A673 (cell line): ENCODE data around the gene ANKRD11.

Experiments
- EZH2 ChIP-seq: fragments of 200-600 bp; sonication (generic); IDR thresholded peaks from 2 replicates; pipeline ENCODE4 v1.6.1; 2017; ENCODE audit warnings: borderline replicate concordance, low read depth, mild to moderate bottlenecking, mixed read lengths, antibody characterized with exemption, low read length; ENCODE audit not compliant: poor library complexity, severe bottlenecking
- TF ChIP-seq, protein P1 (sequence below): fragments of 300-800, 200-600 bp; sonication (generic); conservative IDR thresholded peaks from 2 replicates; pipeline ENCODE4 v1.5.1; 2017; ENCODE audit warnings: low read depth, mild to moderate bottlenecking, antibody characterized with exemption, low read length, moderate library complexity, mixed read lengths

- TF ChIP-seq, protein P1, sequence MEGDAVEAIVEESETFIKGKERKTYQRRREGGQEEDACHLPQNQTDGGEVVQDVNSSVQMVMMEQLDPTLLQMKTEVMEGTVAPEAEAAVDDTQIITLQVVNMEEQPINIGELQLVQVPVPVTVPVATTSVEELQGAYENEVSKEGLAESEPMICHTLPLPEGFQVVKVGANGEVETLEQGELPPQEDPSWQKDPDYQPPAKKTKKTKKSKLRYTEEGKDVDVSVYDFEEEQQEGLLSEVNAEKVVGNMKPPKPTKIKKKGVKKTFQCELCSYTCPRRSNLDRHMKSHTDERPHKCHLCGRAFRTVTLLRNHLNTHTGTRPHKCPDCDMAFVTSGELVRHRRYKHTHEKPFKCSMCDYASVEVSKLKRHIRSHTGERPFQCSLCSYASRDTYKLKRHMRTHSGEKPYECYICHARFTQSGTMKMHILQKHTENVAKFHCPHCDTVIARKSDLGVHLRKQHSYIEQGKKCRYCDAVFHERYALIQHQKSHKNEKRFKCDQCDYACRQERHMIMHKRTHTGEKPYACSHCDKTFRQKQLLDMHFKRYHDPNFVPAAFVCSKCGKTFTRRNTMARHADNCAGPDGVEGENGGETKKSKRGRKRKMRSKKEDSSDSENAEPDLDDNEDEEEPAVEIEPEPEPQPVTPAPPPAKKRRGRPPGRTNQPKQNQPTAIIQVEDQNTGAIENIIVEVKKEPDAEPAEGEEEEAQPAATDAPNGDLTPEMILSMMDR: no peak
- no peak for TF ChIP-seq EZH2
Observed at GRCh38 chr16:89434490-89434889, 55.9 kb downstream of the ANKRD11 start.
